Measurements from ENCODE around the gene CDK14.

GRCh38 chr7:90624225-90624911, 28.2 kb downstream of the CDK14 start:
- TF ChIP-seq EZH2 (IDR thresholded peaks at IDR 0.05; ENCODE audit: low read depth), result no peak
- no peak for TF ChIP-seq CTCF (conservative IDR thresholded peaks at IDR 0.05)
